ENCODE data around the gene CLN5. TPM values are rescaled to one million over a fixed set of nuclear protein-coding genes. Genes with fewer than 3 reads are reported as not detected.

The CLN5 gene
- total RNA-seq, 4 donors from 2014 or later = 20.2 to 39.7 (median 27.0) TPM

DNA sequence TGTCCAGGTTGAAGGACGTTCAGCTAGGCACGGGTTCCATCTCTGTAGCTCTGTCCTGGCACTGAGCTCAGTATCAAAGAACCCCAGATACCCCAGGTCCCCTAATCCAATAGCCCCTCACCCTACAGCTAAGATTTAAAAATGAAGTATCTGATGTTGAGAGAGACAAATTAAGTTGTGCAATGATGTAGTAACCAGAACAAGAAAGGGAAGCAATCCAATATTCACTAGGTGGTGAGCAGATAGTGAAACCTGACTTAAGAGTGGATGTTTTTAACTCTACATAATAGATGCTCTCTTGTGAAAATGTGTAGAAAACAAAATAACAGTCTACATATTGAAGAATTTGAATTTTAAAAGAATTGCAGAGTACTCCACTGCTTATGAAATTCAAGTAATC is 41.8 kb upstream of the CLN5 start:
- Histone ChIP-seq H3K4me1 (no peaks in the 10 kb centered on the region), H3K4me3 (no peak overlapping the region), H3K27ac (no peak overlapping the region), H3K27me3 (no peaks in the 10 kb centered on the region), H3K36me3 (no peaks in the 10 kb centered on the region), H3K9me3 (peaks cover 0 to 5% (median 0%) of the 10 kb centered on the region in 3 donors)
- TF ChIP-seq POLR2AphosphoS5 (IDR thresholded peaks at IDR 0.05) = no peak
- TF ChIP-seq, protein P1, sequence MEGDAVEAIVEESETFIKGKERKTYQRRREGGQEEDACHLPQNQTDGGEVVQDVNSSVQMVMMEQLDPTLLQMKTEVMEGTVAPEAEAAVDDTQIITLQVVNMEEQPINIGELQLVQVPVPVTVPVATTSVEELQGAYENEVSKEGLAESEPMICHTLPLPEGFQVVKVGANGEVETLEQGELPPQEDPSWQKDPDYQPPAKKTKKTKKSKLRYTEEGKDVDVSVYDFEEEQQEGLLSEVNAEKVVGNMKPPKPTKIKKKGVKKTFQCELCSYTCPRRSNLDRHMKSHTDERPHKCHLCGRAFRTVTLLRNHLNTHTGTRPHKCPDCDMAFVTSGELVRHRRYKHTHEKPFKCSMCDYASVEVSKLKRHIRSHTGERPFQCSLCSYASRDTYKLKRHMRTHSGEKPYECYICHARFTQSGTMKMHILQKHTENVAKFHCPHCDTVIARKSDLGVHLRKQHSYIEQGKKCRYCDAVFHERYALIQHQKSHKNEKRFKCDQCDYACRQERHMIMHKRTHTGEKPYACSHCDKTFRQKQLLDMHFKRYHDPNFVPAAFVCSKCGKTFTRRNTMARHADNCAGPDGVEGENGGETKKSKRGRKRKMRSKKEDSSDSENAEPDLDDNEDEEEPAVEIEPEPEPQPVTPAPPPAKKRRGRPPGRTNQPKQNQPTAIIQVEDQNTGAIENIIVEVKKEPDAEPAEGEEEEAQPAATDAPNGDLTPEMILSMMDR (IDR thresholded peaks at IDR 0.05) = no peak
- TF ChIP-seq POLR2A (IDR thresholded peaks at IDR 0.05) = no peak
- no peak for TF ChIP-seq EP300 (IDR thresholded peaks at IDR 0.05)
- WGBS, 2 donors (ENCODE audit: low coverage in 1 of 2) = 86 to 100% methylated on average over 1 to 2 of the region's 2 CpGs
- no peak for ATAC-seq

DNA sequence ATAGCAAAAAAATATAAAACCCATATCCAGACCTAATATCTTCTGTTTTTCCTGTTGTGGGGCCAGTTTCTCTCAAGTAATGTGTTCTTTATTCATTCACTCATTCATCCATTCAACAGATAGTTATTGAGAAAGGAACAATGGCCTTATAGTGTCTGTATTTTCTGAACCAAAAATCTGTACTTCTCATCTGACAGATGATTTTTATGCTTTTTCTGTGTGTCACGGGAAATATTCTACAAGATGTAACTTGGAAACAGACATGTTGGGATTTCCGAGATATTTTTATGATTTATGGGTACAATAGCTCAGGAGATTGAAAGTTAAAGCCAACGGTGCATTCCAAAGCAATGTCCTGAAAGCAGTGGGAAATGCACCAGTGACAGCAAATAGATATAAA is 37.9 kb upstream of the CLN5 start:
- Histone ChIP-seq H3K9me3 (no peaks in the 10 kb centered on the region), H3K4me1 (no peaks in the 10 kb centered on the region), H3K27ac (no peak overlapping the region), H3K27me3 (no peaks in the 10 kb centered on the region), H3K4me3 (no peak overlapping the region), H3K36me3 (no peaks in the 10 kb centered on the region)
- ATAC-seq = no peak
- TF ChIP-seq POLR2AphosphoS5 (IDR thresholded peaks at IDR 0.05) = no peak
- TF ChIP-seq, protein P1 (IDR thresholded peaks at IDR 0.05) = no peak
- TF ChIP-seq POLR2A (IDR thresholded peaks at IDR 0.05) = no peak
- TF ChIP-seq EP300 (IDR thresholded peaks at IDR 0.05) = no peak
- 32 to 36% methylated on average over 3 of the region's 3 CpGs for WGBS, 2 donors (ENCODE audit: low coverage in 1 of 2)

DNA sequence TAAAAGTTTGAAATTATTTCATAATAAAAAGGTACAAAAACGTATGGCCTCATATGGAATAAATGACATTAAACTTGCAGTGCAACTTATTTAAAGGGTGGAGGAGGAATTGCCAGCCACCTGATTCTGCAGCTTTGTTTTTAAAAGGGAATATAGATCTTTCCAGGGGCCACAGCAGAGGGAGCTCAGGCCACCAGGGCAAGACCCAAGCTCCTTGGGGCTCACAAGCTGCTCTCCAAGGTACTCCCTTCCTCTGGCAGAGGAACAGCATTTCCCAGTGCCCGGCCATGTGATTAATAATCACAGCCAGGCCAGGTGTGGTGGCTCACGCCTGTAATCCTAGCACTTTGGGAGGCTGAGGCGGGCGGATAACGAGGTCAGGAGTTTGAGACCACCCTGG is 37.3 kb upstream of the CLN5 start:
- H3K27ac ChIP-seq = no peak overlapping the region
- no peak for TF ChIP-seq POLR2AphosphoS5 (IDR thresholded peaks at IDR 0.05)
- TF ChIP-seq, protein P1 (IDR thresholded peaks at IDR 0.05) = no peak
- no peak for TF ChIP-seq EP300 (IDR thresholded peaks at IDR 0.05)
- TF ChIP-seq POLR2A (IDR thresholded peaks at IDR 0.05) = no peak
- H3K36me3 ChIP-seq = no peaks in the 10 kb centered on the region
- ATAC-seq = no peak
- peaks cover 0 to 3% (median 0%) of the 10 kb centered on the region in 3 donors for H3K9me3 ChIP-seq
- no peak overlapping the region for H3K4me3 ChIP-seq
- no peaks in the 10 kb centered on the region for H3K4me1 ChIP-seq
- no peaks in the 10 kb centered on the region for H3K27me3 ChIP-seq
- 54 to 60% methylated on average over 1 of the region's 6 CpGs for WGBS, 2 donors (ENCODE audit: low coverage in 1 of 2)

DNA sequence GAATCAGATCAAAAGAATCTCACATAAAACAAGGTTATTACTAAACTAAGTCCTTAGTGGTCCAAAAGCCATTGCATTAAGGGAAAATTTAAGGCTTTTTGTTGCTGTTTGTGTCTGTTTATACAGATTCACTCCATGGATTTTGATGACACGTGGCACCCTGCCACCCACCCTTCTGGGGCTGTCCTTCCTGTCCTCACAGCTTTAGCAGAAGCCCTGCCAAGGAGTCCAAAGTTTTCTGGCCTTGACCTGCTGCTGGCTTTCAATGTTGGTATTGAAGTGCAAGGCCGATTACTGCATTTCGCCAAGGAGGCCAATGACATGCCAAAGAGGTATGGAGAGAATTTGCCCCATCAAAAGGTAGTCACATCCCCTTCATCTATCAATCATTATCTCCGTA is 36.7 kb upstream of the CLN5 start:
- 75% methylated on average over 1 to 2 of the region's 4 CpGs for WGBS, 2 donors (ENCODE audit: low coverage in 1 of 2)
- Histone ChIP-seq H3K27me3 (no peaks in the 10 kb centered on the region), H3K27ac (no peak overlapping the region), H3K36me3 (no peaks in the 10 kb centered on the region), H3K4me3 (no peak overlapping the region), H3K4me1 (no peaks in the 10 kb centered on the region), H3K9me3 (peaks cover 0 to 10% (median 0%) of the 10 kb centered on the region in 3 donors)
- TF ChIP-seq, protein P1 (IDR thresholded peaks at IDR 0.05) = no peak
- TF ChIP-seq POLR2A (IDR thresholded peaks at IDR 0.05) (no peak), EP300 (IDR thresholded peaks at IDR 0.05) (no peak), POLR2AphosphoS5 (IDR thresholded peaks at IDR 0.05) (no peak)
- no peak for ATAC-seq

DNA sequence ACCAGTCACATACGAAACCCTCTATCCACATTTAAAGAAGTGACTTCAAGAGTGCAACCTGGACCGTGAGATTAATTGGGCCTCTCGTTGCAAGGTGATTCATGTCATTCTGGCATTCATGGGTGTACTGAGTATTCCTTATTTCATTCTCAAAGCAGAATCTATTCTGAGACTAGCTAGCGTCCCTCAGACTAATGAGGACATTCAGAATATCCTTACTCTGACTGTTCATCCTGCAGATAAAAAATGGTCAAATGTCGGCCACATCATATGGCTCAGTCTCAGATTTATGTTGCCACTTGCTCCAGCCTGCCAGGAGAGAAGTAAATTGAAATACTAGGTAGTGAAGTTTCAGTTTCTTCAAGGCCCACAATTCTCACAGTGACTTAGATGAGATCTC is 36.2 kb upstream of the CLN5 start:
- no peaks in the 10 kb centered on the region for H3K36me3 ChIP-seq
- ATAC-seq = no peak
- H3K4me3 ChIP-seq = no peak overlapping the region
- peaks cover 0 to 14% (median 0%) of the 10 kb centered on the region in 3 donors for H3K9me3 ChIP-seq
- H3K4me1 ChIP-seq = no peaks in the 10 kb centered on the region
- TF ChIP-seq EP300 (IDR thresholded peaks at IDR 0.05) = no peak
- no peak for TF ChIP-seq POLR2AphosphoS5 (IDR thresholded peaks at IDR 0.05)
- no peak for TF ChIP-seq POLR2A (IDR thresholded peaks at IDR 0.05)
- TF ChIP-seq, protein P1 (IDR thresholded peaks at IDR 0.05) = no peak
- no peak overlapping the region for H3K27ac ChIP-seq
- H3K27me3 ChIP-seq = no peaks in the 10 kb centered on the region
- WGBS, 2 donors (ENCODE audit: low coverage in 1 of 2) = 78 to 80% methylated on average over 1 to 4 of the region's 5 CpGs
